ENCODE results near the gene ZNF48. TPM values are rescaled to one million over a fixed set of nuclear protein-coding genes. Genes with fewer than 3 reads are reported as not detected.

Gene ZNF48
- total RNA-seq, 2 donors from 2014 or later: 6.5 to 6.8 TPM

GRCh38 chr16:30350134-30350871 is 44.9 kb upstream of the ZNF48 start:
- H3K4me1 ChIP-seq: peaks cover 7% of the 10 kb centered on the region
- no peaks in the 10 kb centered on the region for H3K9me3 ChIP-seq
- no peak overlapping the region for H3K27ac ChIP-seq
- no peaks in the 10 kb centered on the region for H3K27me3 ChIP-seq
- peaks cover 8% of the 10 kb centered on the region for H3K36me3 ChIP-seq
- no peak overlapping the region for H3K4me3 ChIP-seq
- DNase-seq: no peak
- intact Hi-C loops (cut with DNase I): loop anchor here (10.0 kb wide), 1 partner anchor 256 kb away; the partner anchor contains the start of genes TBX6 and YPEL3
- TF ChIP-seq CTCF (IDR thresholded peaks at IDR 0.05): no peak
- H3K9ac ChIP-seq (ENCODE audit: low read depth in 2 of 2, low read length in 2 of 2): no peak overlapping the region

- Histone ChIP-seq H3K27me3 (no peaks in the 10 kb centered on the region), H3K9me3 (no peaks in the 10 kb centered on the region), H3K4me1 (peaks cover 7% of the 10 kb centered on the region), H3K36me3 (peaks cover 8% of the 10 kb centered on the region), H3K9ac (ENCODE audit: low read depth in 2 of 2, low read length in 2 of 2) (no peak overlapping the region), H3K27ac (no peak overlapping the region), H3K4me3 (no peak overlapping the region)
- DNase-seq: no peak
- TF ChIP-seq CTCF (IDR thresholded peaks at IDR 0.05): no peak
- intact Hi-C loops (cut with DNase I): loop anchor here (10.0 kb wide), 1 partner anchor 256 kb away; the partner anchor contains the start of genes TBX6 and YPEL3
These were observed 44.2 kb upstream of the ZNF48 start for GRCh38 chr16:30351001-30351441.

- peaks cover 8% of the 10 kb centered on the region for H3K36me3 ChIP-seq
- H3K4me1 ChIP-seq: peaks cover 7% of the 10 kb centered on the region
- peak; percentile 46 for DNase-seq
- peak overlapping the region in 1 of 2 donors; percentile 30 for H3K9ac ChIP-seq (ENCODE audit: low read depth in 2 of 2, low read length in 2 of 2)
- TF ChIP-seq CTCF (IDR thresholded peaks at IDR 0.05): no peak
- H3K27ac ChIP-seq: no peak overlapping the region
- H3K9me3 ChIP-seq: no peaks in the 10 kb centered on the region
- no peak overlapping the region for H3K4me3 ChIP-seq
- H3K27me3 ChIP-seq: no peaks in the 10 kb centered on the region
- intact Hi-C loops (cut with DNase I): loop anchor here (10.0 kb wide), 1 partner anchor 257 kb away; the partner anchor contains the start of genes TBX6 and YPEL3
These were observed 43.4 kb upstream of the ZNF48 start for GRCh38 chr16:30351586-30352419.

- TF ChIP-seq CTCF (IDR thresholded peaks at IDR 0.05): no peak
- Histone ChIP-seq H3K27me3 (no peaks in the 10 kb centered on the region), H3K4me3 (no peak overlapping the region), H3K9ac (ENCODE audit: low read depth in 2 of 2, low read length in 2 of 2) (no peak overlapping the region), H3K36me3 (peaks cover 8% of the 10 kb centered on the region), H3K9me3 (no peaks in the 10 kb centered on the region), H3K4me1 (peaks cover 7% of the 10 kb centered on the region), H3K27ac (no peak overlapping the region)
- no peak for DNase-seq
- intact Hi-C loops (cut with DNase I): loop anchor here (10.0 kb wide), 1 partner anchor 258 kb away; the partner anchor contains the start of genes TBX6 and YPEL3
These were observed 42.5 kb upstream of the ZNF48 start for GRCh38 chr16:30352488-30353401.
